IPS-15b (cell line): Measurements from ENCODE around the gene PLEKHA8.

ENCODE experiments used
- H3K27me3 ChIP-seq: one replicate; pipeline ENCODE4 v1.6.1; 2013; ENCODE audit warnings: low read length; ENCODE audit not compliant: control insufficient read depth, insufficient read depth
- H3K36me3 ChIP-seq: one replicate; pipeline ENCODE4 v1.6.1; 2013; ENCODE audit warnings: low read length; ENCODE audit not compliant: control insufficient read depth, insufficient read depth
- H3K4me1 ChIP-seq: one replicate; pipeline ENCODE4 v1.6.1; 2013; ENCODE audit warnings: mild to moderate bottlenecking, low read length; ENCODE audit not compliant: control insufficient read depth, insufficient read depth
- H3K4me3 ChIP-seq: one replicate; pipeline ENCODE4 v1.5.1; 2013; ENCODE audit warnings: low read depth, low read length
- H3K9ac ChIP-seq: one replicate; pipeline ENCODE4 v1.6.1; 2013; ENCODE audit warnings: low read depth, mild to moderate bottlenecking, low read length
- H3K9me3 ChIP-seq: one replicate; pipeline ENCODE4 v1.6.1; 2013; ENCODE audit warnings: mild to moderate bottlenecking, low read length; ENCODE audit not compliant: control insufficient read depth, insufficient read depth

PLEKHA8 gene

DNA sequence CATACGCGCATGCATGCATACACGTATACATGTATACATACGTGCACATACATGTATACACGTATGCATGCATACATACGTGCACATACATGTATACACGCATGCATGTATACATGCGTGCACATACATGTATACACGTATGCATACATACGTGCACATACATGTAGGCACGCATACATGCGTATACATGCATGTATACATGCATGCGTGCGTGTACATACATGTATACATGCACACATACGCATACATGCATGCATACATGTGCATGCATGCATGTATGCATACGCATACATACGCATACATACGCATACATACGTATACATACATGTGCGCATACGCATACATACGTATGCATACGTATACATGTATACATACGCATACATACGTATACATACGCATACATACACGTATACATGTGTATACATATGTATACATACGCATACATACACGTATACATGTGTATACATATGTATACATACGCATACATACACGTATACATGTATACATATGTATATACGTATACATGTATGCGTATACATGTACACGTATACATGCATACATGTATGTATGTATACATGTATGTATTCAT, 87.6 kb downstream of the PLEKHA8 start:
- Histone ChIP-seq H3K9ac (no peak overlapping the region), H3K9me3 (no peaks in the 10 kb centered on the region), H3K4me1 (no peaks in the 10 kb centered on the region), H3K27me3 (no peaks in the 10 kb centered on the region), H3K4me3 (no peak overlapping the region), H3K36me3 (no peaks in the 10 kb centered on the region)

GRCh38 chr7:30116771-30117170, 88.6 kb downstream of the PLEKHA8 start:
- Histone ChIP-seq H3K4me1 (no peaks in the 10 kb centered on the region), H3K4me3 (no peak overlapping the region), H3K27me3 (no peaks in the 10 kb centered on the region), H3K9ac (no peak overlapping the region), H3K36me3 (no peaks in the 10 kb centered on the region), H3K9me3 (no peaks in the 10 kb centered on the region)

DNA sequence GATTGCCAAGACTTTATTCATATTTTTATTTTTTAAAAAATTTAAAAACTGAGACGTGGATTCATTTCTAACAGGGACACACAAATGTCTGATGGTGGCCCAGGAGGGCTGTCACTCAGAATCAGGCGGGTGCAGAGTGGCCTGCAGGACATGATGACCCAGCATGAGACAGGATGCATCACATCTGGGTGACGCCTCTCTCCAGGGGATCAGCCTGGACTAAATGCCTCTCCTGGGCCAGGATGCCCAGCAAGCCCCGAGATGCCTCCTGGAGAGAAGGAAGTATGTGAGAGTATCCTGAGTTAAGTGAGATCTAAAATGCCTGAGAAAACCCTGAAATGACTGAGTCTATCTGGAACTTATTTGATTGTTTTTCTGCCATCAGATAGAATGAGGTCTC, 89.7 kb downstream of the PLEKHA8 start:
- Histone ChIP-seq H3K9ac (no peak overlapping the region), H3K27me3 (no peaks in the 10 kb centered on the region), H3K36me3 (no peaks in the 10 kb centered on the region), H3K4me1 (no peaks in the 10 kb centered on the region), H3K9me3 (no peaks in the 10 kb centered on the region), H3K4me3 (no peak overlapping the region)

GRCh38 chr7:30119890-30120577, 91.8 kb downstream of the PLEKHA8 start:
- no peak overlapping the region for H3K4me3 ChIP-seq
- H3K9me3 ChIP-seq, result no peaks in the 10 kb centered on the region
- no peaks in the 10 kb centered on the region for H3K36me3 ChIP-seq
- no peaks in the 10 kb centered on the region for H3K4me1 ChIP-seq
- H3K27me3 ChIP-seq, result no peaks in the 10 kb centered on the region
- H3K9ac ChIP-seq, result no peak overlapping the region

DNA sequence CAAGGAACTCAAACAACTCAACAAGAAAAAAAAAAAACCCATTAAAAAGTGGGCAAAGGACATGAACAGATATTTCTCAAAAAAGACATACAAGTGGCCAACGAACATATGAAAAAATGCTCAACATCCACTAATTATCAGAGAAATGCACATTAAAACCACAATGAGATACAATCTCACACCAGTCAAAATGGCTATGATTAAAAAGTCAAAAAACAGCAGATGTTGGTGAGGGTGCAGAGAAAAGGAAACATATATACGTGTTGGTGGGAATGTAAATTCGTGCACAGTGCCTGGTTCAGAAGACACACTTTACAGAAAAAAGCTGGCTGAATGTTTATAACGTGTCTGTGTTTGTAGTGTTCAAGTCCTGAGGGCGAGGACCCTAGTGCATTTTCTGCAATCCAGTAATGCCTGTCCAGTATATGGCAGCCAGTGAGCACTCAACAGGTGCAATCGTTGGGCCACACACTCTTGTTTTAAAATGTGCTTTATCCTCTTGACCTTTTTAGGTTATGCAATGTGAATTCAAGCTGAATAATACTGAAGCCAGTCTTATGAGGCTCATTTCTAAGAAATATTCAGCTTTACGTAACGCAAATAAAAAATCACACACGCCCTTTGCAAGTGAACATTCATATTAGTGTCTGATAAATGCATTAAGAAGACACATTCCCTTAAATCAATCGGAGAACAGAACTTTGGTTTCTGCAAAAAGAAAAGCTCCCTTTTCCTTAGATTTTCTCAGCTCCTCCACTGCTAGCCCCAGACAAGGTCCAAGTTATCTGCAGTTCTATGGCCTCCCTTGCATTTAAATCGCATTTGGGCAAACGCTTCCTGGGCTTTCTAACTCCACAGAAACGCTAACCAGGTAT, 105.8 kb downstream of the PLEKHA8 start:
- Histone ChIP-seq H3K9me3 (no peaks in the 10 kb centered on the region), H3K4me1 (peaks cover 2% of the 10 kb centered on the region), H3K27me3 (peaks cover 30% of the 10 kb centered on the region), H3K9ac (no peak overlapping the region), H3K4me3 (peak overlapping the region; percentile 48), H3K36me3 (no peaks in the 10 kb centered on the region)

- H3K27me3 ChIP-seq, result peaks cover 30% of the 10 kb centered on the region
- H3K36me3 ChIP-seq, result no peaks in the 10 kb centered on the region
- peaks cover 2% of the 10 kb centered on the region for H3K4me1 ChIP-seq
- H3K4me3 ChIP-seq, result peak within 1 kb of the TSS; percentile 94
- peak within 1 kb of the TSS; percentile 47 for H3K9ac ChIP-seq
- no peaks in the 10 kb centered on the region for H3K9me3 ChIP-seq
Observed at GRCh38 chr7:30134611-30135300, 106.5 kb downstream of the PLEKHA8 start, which contains the start of gene MTURN. MTURN (plus strand) TSS chr7:30134986; CDS start chr7:30135137, 151 bp downstream.

DNA sequence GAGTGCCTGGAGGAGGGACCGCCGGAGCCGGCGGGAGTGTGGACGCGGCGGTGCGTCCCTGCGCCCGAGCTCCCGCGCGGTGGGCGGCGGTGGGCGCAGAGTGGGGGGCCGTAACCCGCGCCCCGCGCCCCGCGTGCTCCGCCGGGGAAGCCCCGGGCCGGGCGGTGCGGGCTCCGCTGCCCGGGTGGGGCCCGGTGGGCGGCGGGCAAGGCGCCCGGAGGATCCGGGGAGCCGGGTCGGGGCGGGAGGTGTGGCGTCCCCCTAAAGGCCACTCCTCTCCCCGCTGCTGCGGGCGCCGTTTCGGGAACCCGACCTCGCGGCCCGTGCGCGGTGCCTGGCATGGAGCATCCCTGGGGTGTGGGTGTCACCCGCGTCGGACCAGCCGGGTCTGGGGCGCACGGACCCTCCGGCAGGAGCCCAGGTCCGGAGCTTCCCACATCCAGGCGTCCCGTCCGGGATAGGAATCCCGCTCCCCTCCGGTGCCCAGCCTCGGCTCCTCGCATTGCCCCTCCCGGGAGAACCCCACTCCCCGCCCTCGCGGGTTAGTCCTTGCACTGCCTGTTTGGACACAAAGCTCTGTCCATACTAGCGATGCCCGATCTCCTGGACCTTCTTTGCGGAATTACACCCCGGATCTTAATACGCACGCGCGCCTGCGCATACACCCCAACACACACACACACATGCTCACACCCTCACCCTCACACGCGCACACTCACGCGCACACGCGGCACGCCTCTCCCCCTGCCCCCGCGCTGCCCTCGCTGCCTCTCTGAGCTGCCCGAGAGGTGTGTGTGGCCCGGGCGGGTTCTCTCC, 107.3 kb downstream of the PLEKHA8 start:
- H3K36me3 ChIP-seq, result no peaks in the 10 kb centered on the region
- peak overlapping the region; percentile 47 for H3K9ac ChIP-seq
- peaks cover 2% of the 10 kb centered on the region for H3K4me1 ChIP-seq
- peak overlapping the region; percentile 94 for H3K4me3 ChIP-seq
- peaks cover 30% of the 10 kb centered on the region for H3K27me3 ChIP-seq
- no peaks in the 10 kb centered on the region for H3K9me3 ChIP-seq

- H3K9me3 ChIP-seq, result no peaks in the 10 kb centered on the region
- peaks cover 27% of the 10 kb centered on the region for H3K27me3 ChIP-seq
- H3K4me1 ChIP-seq, result peaks cover 2% of the 10 kb centered on the region
- no peaks in the 10 kb centered on the region for H3K36me3 ChIP-seq
- H3K4me3 ChIP-seq, result peak overlapping the region; percentile 94
- H3K9ac ChIP-seq, result no peak overlapping the region
Observed at GRCh38 chr7:30136117-30136731, 108.0 kb downstream of the PLEKHA8 start.

DNA sequence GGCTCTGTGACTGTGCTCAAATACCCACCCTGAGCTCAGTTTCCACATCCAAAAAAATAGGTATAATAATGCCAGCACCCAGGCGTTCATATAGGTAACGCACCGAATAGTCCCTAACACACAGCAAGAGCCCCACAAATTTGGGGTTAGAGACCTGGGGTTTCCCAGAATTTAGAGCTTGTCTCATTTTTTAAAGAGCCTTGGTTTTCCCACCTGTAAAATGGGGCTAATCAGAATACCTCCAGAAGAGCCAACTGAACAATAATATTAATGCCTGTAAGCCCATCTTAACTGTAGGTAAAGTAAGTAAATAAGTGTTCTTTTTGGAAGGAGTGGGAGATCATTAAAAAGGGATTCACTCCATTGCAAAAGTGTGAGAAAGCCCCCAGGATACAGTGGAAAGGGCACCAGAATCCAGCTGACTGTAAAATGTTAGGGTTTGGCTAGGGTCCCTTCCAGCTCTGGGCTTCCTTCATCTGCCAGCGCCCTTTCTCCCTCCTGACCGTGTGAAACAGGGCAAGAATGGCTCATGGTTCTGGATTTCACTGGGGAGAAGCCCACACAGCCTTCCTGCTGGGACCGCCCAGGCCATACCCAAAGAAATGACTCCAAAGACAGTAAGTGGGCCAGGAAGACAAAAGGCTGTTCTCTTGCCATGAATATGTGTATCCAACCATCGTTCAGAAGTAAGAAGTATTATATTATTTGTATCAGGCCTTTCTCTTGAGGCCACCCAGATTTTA, 108.7 kb downstream of the PLEKHA8 start:
- Histone ChIP-seq H3K9me3 (no peaks in the 10 kb centered on the region), H3K4me1 (peaks cover 2% of the 10 kb centered on the region), H3K36me3 (no peaks in the 10 kb centered on the region), H3K9ac (no peak overlapping the region), H3K4me3 (peak overlapping the region; percentile 94), H3K27me3 (peaks cover 25% of the 10 kb centered on the region)

DNA sequence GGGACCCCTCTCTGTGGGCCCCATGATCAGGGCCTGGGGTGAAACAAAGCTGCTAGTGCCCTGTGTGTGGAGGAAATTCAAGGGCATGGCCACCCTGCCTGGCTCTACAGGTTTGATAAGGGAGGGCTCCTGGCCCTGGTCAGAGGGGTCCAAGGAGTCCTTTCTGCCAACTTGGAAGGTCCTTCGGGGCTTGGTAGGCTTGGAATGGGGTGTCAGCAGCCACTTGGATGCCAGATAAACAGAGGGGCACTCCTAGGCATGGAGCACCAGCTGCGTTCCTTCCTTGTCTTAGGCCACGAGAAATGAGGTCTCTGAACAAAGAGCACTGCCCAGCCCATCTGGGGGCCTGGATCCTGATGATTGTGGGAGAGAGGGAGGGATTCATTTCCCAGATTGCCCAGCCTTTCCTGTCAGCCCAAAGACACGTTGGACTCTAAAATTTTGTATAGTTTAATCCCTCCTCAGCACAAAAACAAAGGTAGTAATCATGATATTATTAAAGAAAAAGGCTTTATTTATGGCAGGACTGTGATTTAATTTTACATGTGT, 111.7 kb downstream of the PLEKHA8 start:
- H3K4me1 ChIP-seq, result peaks cover 2% of the 10 kb centered on the region
- no peaks in the 10 kb centered on the region for H3K36me3 ChIP-seq
- no peaks in the 10 kb centered on the region for H3K9me3 ChIP-seq
- H3K27me3 ChIP-seq, result peaks cover 20% of the 10 kb centered on the region
- H3K9ac ChIP-seq, result no peak overlapping the region
- no peak overlapping the region for H3K4me3 ChIP-seq
